SK-N-SH (cell line): ENCODE results near the gene THSD7A. TPM values are rescaled to one million over a fixed set of nuclear protein-coding genes. Genes with fewer than 3 reads are reported as not detected.

Source experiments
- CTCF ChIA-PET: fragments of 300-600, 350-600 bp; formaldehyde crosslinking; extraction: SDS; loops from one replicate; lab custom pipeline; 2021; lab: Yijun Ruan, JAX
- POLR2A ChIA-PET: fragments of 350-600 bp; sonication (Branson Sonifier 250); formaldehyde crosslinking; extraction: SDS; loops from one replicate; lab custom pipeline; 2020; ENCODE audit warnings: antibody characterized with exemption, inconsistent platforms; lab: Yijun Ruan, JAX
- DNase-seq: peaks from one replicate; pipeline ENCODE4 v3.0.0; 2012
- H2AFZ ChIP-seq: fragments of 200-600 bp; sonication (generic); 2 replicates; pipeline ENCODE4 v1.8.1; 2016; ENCODE audit warnings: antibody characterized with exemption, mild to moderate bottlenecking, low read depth
- H3F3A ChIP-seq: fragments of 200-600 bp; sonication (generic); replicated peaks from 2 replicates; pipeline ENCODE3; 2016; ENCODE audit warnings: antibody characterized with exemption, mild to moderate bottlenecking; ENCODE audit not compliant: insufficient read depth
- H3K27ac ChIP-seq, 2 experiments: fragments of 200-500 bp in 1 of 2; fragments of 200-600 bp in 1 of 2; sonication (Bioruptor generic) in 1 of 2; sonication (generic), shearing (Covaris generic) in 1 of 2; 2 replicates each; pipeline versions ENCODE4 v1.5.1 to v1.6.1; 2014 to 2016; ENCODE audit warnings: low read depth in 2 of 2, inconsistent platforms in 1 of 2, low read length in 1 of 2, mild to moderate bottlenecking in 1 of 2, mixed read lengths in 1 of 2
- H3K27me3 ChIP-seq: fragments of 200-600 bp; sonication (generic), shearing (Covaris generic); 2 replicates; pipeline ENCODE4 v1.6.1; 2016; ENCODE audit warnings: mixed run types; ENCODE audit not compliant: insufficient read depth
- H3K36me3 ChIP-seq, 2 experiments: fragments of 200-500 bp in 1 of 2; fragments of 200-600 bp in 1 of 2; sonication (Bioruptor generic) in 1 of 2; sonication (generic) in 1 of 2; replicated peaks in 1 of 2; 2 replicates each; pipeline versions ENCODE3 to v1.5.1; 2014 to 2016; ENCODE audit warnings: low read length in 1 of 2, mild to moderate bottlenecking in 1 of 2; ENCODE audit not compliant: insufficient read depth in 2 of 2, control insufficient read depth in 1 of 2
- H3K4me1 ChIP-seq, 2 experiments: fragments of 200-500 bp in 1 of 2; fragments of 200-600 bp in 1 of 2; sonication (Bioruptor generic) in 1 of 2; sonication (generic), shearing (Covaris generic) in 1 of 2; 2 replicates each; pipeline versions ENCODE4 v1.5.1 to v1.6.1; 2014 to 2016; ENCODE audit warnings: low read depth in 1 of 2, low read length in 1 of 2, mixed run types in 1 of 2; ENCODE audit not compliant: insufficient read depth in 2 of 2, control insufficient read depth in 1 of 2
- H3K4me2 ChIP-seq: fragments of 200-600 bp; sonication (generic), shearing (Covaris generic); 2 replicates; pipeline ENCODE4 v1.6.1; 2017; ENCODE audit warnings: mixed run types
- H3K4me3 ChIP-seq, 2 experiments: fragments of 200-500 bp in 1 of 2; fragments of 200-600 bp in 1 of 2; sonication (Bioruptor generic) in 1 of 2; sonication (generic), shearing (Covaris generic) in 1 of 2; 2 replicates each; pipeline versions ENCODE4 v1.5.1 to v1.8.1; 2014 to 2016; ENCODE audit warnings: low read depth in 2 of 2, inconsistent platforms in 1 of 2, low read length in 1 of 2, mild to moderate bottlenecking in 1 of 2, mixed read lengths in 1 of 2, moderate library complexity in 1 of 2
- H3K79me2 ChIP-seq: fragments of 200-600 bp; sonication (generic); 2 replicates; pipeline ENCODE4 v1.8.1; 2017; ENCODE audit warnings: mild to moderate bottlenecking; ENCODE audit not compliant: insufficient read depth
- H3K9ac ChIP-seq: fragments of 200-600 bp; sonication (generic); 2 replicates; pipeline ENCODE4 v1.6.1; 2017; ENCODE audit warnings: mixed run types
- H3K9me2 ChIP-seq: fragments of 200-600 bp; sonication (generic); 2 replicates; pipeline ENCODE4 v1.6.1; 2017; ENCODE audit warnings: mixed run types
- H3K9me3 ChIP-seq: fragments of 200-600 bp; sonication (generic); 2 replicates; pipeline ENCODE4 v1.6.1; 2017; ENCODE audit warnings: mixed run types, mild to moderate bottlenecking, moderate library complexity
- H4K20me1 ChIP-seq: fragments of 200-600 bp; sonication (generic); 2 replicates; pipeline ENCODE4 v1.6.1; 2017; ENCODE audit warnings: mild to moderate bottlenecking, mixed run types; ENCODE audit not compliant: insufficient read depth
- CHD2 ChIP-seq: fragments of 150-350 bp; IDR thresholded peaks from 2 replicates; pipeline ENCODE4 v1.6.1; 2018; ENCODE audit warnings: low read length; ENCODE audit not compliant: partially characterized antibody
- EP300 ChIP-seq, 2 experiments: IDR thresholded peaks; 2 replicates each; pipeline versions ENCODE4 v1.4.0 to v1.6.1; 2012; ENCODE audit warnings: borderline replicate concordance in 1 of 2, low read depth in 1 of 2, low read length in 1 of 2
- MXI1 ChIP-seq: IDR thresholded peaks from 2 replicates; pipeline ENCODE4 v1.6.1; 2012; ENCODE audit warnings: mild to moderate bottlenecking, low read depth, low read length, improper control_type of control experiment
- NFIC ChIP-seq: IDR thresholded peaks from 2 replicates; pipeline ENCODE4 v1.4.0; 2012; ENCODE audit warnings: borderline replicate concordance
- NRF1 ChIP-seq: IDR thresholded peaks from 2 replicates; pipeline ENCODE4 v1.6.1; 2012; ENCODE audit warnings: low read depth, mild to moderate bottlenecking, low read length
- RXRA ChIP-seq: IDR thresholded peaks from 2 replicates; pipeline ENCODE4 v1.4.0; 2012; ENCODE audit warnings: low read depth, mild to moderate bottlenecking, borderline replicate concordance
- SIN3A ChIP-seq: IDR thresholded peaks from 2 replicates; pipeline ENCODE4 v1.6.1; 2012; ENCODE audit warnings: low read depth, mild to moderate bottlenecking, low read length, moderate library complexity, borderline replicate concordance
- TEAD4 ChIP-seq: IDR thresholded peaks from 2 replicates; pipeline ENCODE4 v1.4.0; 2012; ENCODE audit warnings: mild to moderate bottlenecking, borderline replicate concordance; ENCODE audit not compliant: insufficient read depth
- WGBS: methylation state at CpG from one replicate; pipeline ENCODE4 v1.1.6; 2017; ENCODE audit warnings: low lambda C conversion rate; 5-methylcytosine and 5-hydroxymethylcytosine counted together
- polyA plus RNA-seq, 3 experiments: library from polyadenylated mRNA; depleted of rRNA; stranded (reverse); fragments of >200 nt; gene quantifications; 2 replicates each; pipeline ENCODE4 v1.2.3, GENCODE V29; 2012
- TF ChIP-seq, protein P1 (sequence below): IDR thresholded peaks from 2 replicates; pipeline ENCODE4 v1.4.0; 2012; ENCODE audit warnings: low read depth, borderline replicate concordance
- TF ChIP-seq, protein P2 (sequence below): fragments of 150-350 bp; IDR thresholded peaks from 2 replicates; pipeline ENCODE4 v1.6.1; 2017; ENCODE audit warnings: antibody characterized with exemption, low read length, low read depth, borderline replicate concordance
- TF ChIP-seq, protein P3 (sequence below): fragments of 200-600 bp; sonication (generic); IDR thresholded peaks from 2 replicates; pipeline ENCODE4 v1.6.1; 2017; ENCODE audit warnings: antibody characterized with exemption, mild to moderate bottlenecking, moderate library complexity

The THSD7A gene
- polyA plus RNA-seq, 1 of the 3 experiments (the other 2 are of a cell fraction), result 0.16 TPM

DNA sequence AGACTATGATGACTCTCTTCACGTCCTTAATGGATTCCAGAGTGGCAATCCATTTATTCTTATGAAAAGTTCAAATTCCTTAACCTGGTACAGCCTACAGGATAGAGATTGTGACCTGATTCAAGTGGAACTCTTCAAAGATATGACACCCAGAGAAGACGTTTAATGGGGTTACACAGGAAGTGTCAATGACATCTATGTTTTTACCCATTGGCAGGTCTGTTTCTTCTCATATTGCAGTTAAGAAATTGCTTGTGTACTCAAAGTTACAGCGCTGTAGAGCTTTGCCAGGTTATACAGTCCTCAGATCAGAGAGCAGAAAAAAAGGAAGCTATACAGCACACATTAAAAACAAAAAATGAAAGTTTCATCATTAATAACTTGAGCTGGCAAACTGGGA is 367.4 kb downstream of the THSD7A start:
- Histone ChIP-seq H3K79me2 (no peaks in the 10 kb centered on the region), H3K27me3 (no peaks in the 10 kb centered on the region), H3F3A (no peaks in the 10 kb centered on the region), H3K4me3 (no peak overlapping the region), H3K27ac (no peak overlapping the region), H3K9me3 (no peaks in the 10 kb centered on the region), H4K20me1 (no peaks in the 10 kb centered on the region), H3K9ac (no peak overlapping the region), H3K4me2 (no peak overlapping the region), H3K36me3 (peaks cover 0 to 19% of the 10 kb centered on the region in 2 experiments), H3K9me2 (no peaks in the 10 kb centered on the region; the same call in 1 of the 2 replicates), H3K4me1 (peaks cover 0 to 13% of the 10 kb centered on the region in 2 experiments; a peak in 2 of 4 replicates), H2AFZ (no peak overlapping the region)
- POLR2A ChIA-PET, result no interaction called here
- DNase-seq, result no peak
- TF ChIP-seq NRF1 (no peak), SIN3A (no peak), EP300 (IDR thresholded peaks at IDR 0.05; ENCODE audit: borderline replicate concordance in 1 of 2, low read depth in 1 of 2, low read length in 1 of 2) (no peak), CHD2 (no peak), RXRA (no peak)
- TF ChIP-seq, protein P1, sequence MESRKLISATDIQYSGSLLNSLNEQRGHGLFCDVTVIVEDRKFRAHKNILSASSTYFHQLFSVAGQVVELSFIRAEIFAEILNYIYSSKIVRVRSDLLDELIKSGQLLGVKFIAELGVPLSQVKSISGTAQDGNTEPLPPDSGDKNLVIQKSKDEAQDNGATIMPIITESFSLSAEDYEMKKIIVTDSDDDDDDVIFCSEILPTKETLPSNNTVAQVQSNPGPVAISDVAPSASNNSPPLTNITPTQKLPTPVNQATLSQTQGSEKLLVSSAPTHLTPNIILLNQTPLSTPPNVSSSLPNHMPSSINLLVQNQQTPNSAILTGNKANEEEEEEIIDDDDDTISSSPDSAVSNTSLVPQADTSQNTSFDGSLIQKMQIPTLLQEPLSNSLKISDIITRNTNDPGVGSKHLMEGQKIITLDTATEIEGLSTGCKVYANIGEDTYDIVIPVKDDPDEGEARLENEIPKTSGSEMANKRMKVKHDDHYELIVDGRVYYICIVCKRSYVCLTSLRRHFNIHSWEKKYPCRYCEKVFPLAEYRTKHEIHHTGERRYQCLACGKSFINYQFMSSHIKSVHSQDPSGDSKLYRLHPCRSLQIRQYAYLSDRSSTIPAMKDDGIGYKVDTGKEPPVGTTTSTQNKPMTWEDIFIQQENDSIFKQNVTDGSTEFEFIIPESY, result no peak
- TF ChIP-seq, protein P2, sequence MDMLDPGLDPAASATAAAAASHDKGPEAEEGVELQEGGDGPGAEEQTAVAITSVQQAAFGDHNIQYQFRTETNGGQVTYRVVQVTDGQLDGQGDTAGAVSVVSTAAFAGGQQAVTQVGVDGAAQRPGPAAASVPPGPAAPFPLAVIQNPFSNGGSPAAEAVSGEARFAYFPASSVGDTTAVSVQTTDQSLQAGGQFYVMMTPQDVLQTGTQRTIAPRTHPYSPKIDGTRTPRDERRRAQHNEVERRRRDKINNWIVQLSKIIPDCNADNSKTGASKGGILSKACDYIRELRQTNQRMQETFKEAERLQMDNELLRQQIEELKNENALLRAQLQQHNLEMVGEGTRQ, result no peak
- TF ChIP-seq, protein P3, sequence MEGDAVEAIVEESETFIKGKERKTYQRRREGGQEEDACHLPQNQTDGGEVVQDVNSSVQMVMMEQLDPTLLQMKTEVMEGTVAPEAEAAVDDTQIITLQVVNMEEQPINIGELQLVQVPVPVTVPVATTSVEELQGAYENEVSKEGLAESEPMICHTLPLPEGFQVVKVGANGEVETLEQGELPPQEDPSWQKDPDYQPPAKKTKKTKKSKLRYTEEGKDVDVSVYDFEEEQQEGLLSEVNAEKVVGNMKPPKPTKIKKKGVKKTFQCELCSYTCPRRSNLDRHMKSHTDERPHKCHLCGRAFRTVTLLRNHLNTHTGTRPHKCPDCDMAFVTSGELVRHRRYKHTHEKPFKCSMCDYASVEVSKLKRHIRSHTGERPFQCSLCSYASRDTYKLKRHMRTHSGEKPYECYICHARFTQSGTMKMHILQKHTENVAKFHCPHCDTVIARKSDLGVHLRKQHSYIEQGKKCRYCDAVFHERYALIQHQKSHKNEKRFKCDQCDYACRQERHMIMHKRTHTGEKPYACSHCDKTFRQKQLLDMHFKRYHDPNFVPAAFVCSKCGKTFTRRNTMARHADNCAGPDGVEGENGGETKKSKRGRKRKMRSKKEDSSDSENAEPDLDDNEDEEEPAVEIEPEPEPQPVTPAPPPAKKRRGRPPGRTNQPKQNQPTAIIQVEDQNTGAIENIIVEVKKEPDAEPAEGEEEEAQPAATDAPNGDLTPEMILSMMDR, result no peak
- CTCF ChIA-PET, result no interaction called here
- WGBS, result 41% methylated on average over 3 of the region's 3 CpGs

DNA sequence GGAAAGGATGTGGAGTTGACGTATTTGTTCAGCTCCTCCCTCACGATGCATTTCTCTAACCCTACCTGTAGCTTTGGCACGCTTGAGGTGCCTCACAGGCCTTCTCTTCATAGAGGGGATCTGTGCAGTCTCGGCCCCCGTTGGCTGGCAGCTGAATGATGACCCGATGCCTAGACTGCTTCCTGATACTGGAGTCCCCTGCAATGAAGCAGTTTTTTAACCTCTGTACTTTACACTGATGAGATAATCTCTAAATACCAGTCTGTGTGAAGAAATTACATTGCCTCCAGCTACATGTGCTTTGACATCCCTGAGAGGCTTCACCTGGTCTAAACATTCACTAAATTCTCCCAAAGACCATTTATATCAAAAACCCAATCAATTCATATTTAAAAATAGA is 370.1 kb downstream of the THSD7A start:
- Histone ChIP-seq H3K27me3 (no peaks in the 10 kb centered on the region), H3K36me3 (peaks cover 0 to 18% of the 10 kb centered on the region in 2 experiments), H3K9me3 (no peaks in the 10 kb centered on the region), H3K4me2 (no peak overlapping the region), H3K27ac (peak overlapping the region in 1 of 2 experiments; percentile 53; a peak in 2 of 4 replicates), H3K9ac (no peak overlapping the region), H3K4me1 (peaks cover 12% of the 10 kb centered on the region in 2 experiments; a peak in 3 of 4 replicates), H4K20me1 (no peaks in the 10 kb centered on the region), H2AFZ (no peak overlapping the region), H3K4me3 (no peak overlapping the region), H3K79me2 (no peaks in the 10 kb centered on the region), H3K9me2 (no peaks in the 10 kb centered on the region), H3F3A (no peaks in the 10 kb centered on the region)
- ChIA-PET POLR2A (no interaction called here), CTCF (no interaction called here)
- TF ChIP-seq MXI1 (no peak), RXRA (no peak), TEAD4 (no peak), NFIC (no peak)
- TF ChIP-seq, protein P2, result no peak
- no peak for DNase-seq
- 71% methylated on average over 6 of the region's 6 CpGs for WGBS
